ENCODE measurements around the gene CNTROB. TPM values are rescaled to one million over a fixed set of nuclear protein-coding genes. Genes with fewer than 3 reads are reported as not detected.

CNTROB gene
- total RNA-seq, 3 donors from 2014 or later, result 23.7 to 34.5 (median 31.4) TPM

GRCh38 chr17:7885367-7886226 lies 46.4 kb upstream of the CNTROB start:
- Histone ChIP-seq H3K4me3 (peak overlapping the region; percentile 75), H3K36me3 (ENCODE audit: low read depth) (no peaks in the 10 kb centered on the region), H3K9me3 (no peaks in the 10 kb centered on the region), H3K4me1 (ENCODE audit: low read depth) (peaks cover 56% of the 10 kb centered on the region)
- DNase-seq (peak; percentile 61 to 79 (median 73)), ATAC-seq (peak; percentile 5)
- no peak for TF ChIP-seq CTCF (IDR thresholded peaks at IDR 0.05)
- intact Hi-C loops (cut with DNase I, micrococcal nuclease), result no loop called here

- DNase-seq (peak; percentile 53 to 68 (median 66)), ATAC-seq (peak; percentile 0)
- intact Hi-C loops (cut with DNase I, micrococcal nuclease), result no loop called here
- no peaks in the 10 kb centered on the region for H3K36me3 ChIP-seq (ENCODE audit: low read depth)
- no peaks in the 10 kb centered on the region for H3K9me3 ChIP-seq
- H3K4me3 ChIP-seq, result no peak overlapping the region
- peaks cover 49% of the 10 kb centered on the region for H3K4me1 ChIP-seq (ENCODE audit: low read depth)
- no peak for TF ChIP-seq CTCF (IDR thresholded peaks at IDR 0.05)
Measured at GRCh38 chr17:7886227-7887037, 45.6 kb upstream of the CNTROB start.

- no peak for TF ChIP-seq CTCF (IDR thresholded peaks at IDR 0.05)
- ATAC-seq (no peak), DNase-seq (peak in 1 of 3 donors; percentile 25)
- H3K9me3 ChIP-seq, result no peaks in the 10 kb centered on the region
- peaks cover 42% of the 10 kb centered on the region for H3K4me1 ChIP-seq (ENCODE audit: low read depth)
- no peak overlapping the region for H3K4me3 ChIP-seq
- no peaks in the 10 kb centered on the region for H3K36me3 ChIP-seq (ENCODE audit: low read depth)
- intact Hi-C loops (cut with DNase I, micrococcal nuclease), result no loop called here
Measured at GRCh38 chr17:7887038-7887481, 44.9 kb upstream of the CNTROB start.

- ATAC-seq (peak; percentile 85), DNase-seq (peak; percentile 94 to 95 (median 94))
- TF ChIP-seq CTCF (IDR thresholded peaks at IDR 0.05), result peak; percentile 6
- H3K4me3 ChIP-seq, result peak overlapping the region; percentile 14
- no peaks in the 10 kb centered on the region for H3K9me3 ChIP-seq
- peaks cover 38% of the 10 kb centered on the region for H3K4me1 ChIP-seq (ENCODE audit: low read depth)
- intact Hi-C loops (cut with DNase I, micrococcal nuclease), result no loop called here
- no peaks in the 10 kb centered on the region for H3K36me3 ChIP-seq (ENCODE audit: low read depth)
Measured at GRCh38 chr17:7887482-7888183, 44.4 kb upstream of the CNTROB start.

- peak within 1 kb of the TSS; percentile 14 for H3K4me3 ChIP-seq
- H3K9me3 ChIP-seq, result no peaks in the 10 kb centered on the region
- ATAC-seq, result peak; percentile 39
- H3K36me3 ChIP-seq (ENCODE audit: low read depth), result no peaks in the 10 kb centered on the region
- peaks cover 35% of the 10 kb centered on the region for H3K4me1 ChIP-seq (ENCODE audit: low read depth)
- peak; percentile 68 to 74 (median 70) for DNase-seq
- TF ChIP-seq CTCF (IDR thresholded peaks at IDR 0.05), result no peak
- intact Hi-C loops (cut with DNase I, micrococcal nuclease), result no loop called here
Measured at GRCh38 chr17:7888184-7888920, 43.7 kb upstream of the CNTROB start, which contains the start of gene CHD3. Gene CHD3, plus strand, starts transcription at chr17:7888789. Its CDS starts 212 bp downstream, at chr17:7889001.

Measured in mucosa of descending colon (tissue), 3 donors.